CD4-positive, alpha-beta T cell treated with Interleukin-6 for 4 hours (primary cell): Measurements from ENCODE around the gene HOXA5.

Experiments
- DNase-seq: peaks from one replicate; pipeline ENCODE4 v3.0.0-alpha.2; 2020; ENCODE audit warnings: mixed read lengths

HOXA5 gene

GRCh38 chr7:27116031-27116961, 27.2 kb downstream of the HOXA5 start:
- DNase-seq: no peak

GRCh38 chr7:27115221-27116026, 28.1 kb downstream of the HOXA5 start:
- no peak for DNase-seq

- no peak for DNase-seq
Observed at GRCh38 chr7:27114881-27115220, 28.6 kb downstream of the HOXA5 start.

- no peak for DNase-seq
Observed at GRCh38 chr7:27113991-27114769, 29.3 kb downstream of the HOXA5 start.

GRCh38 chr7:27112955-27113949, 30.2 kb downstream of the HOXA5 start:
- DNase-seq: no peak

- no peak for DNase-seq
Observed at GRCh38 chr7:27112361-27112760, 31.1 kb downstream of the HOXA5 start.

- no peak for DNase-seq
Observed at GRCh38 chr7:27111751-27112277, 31.7 kb downstream of the HOXA5 start.

GRCh38 chr7:27111042-27111750, 32.3 kb downstream of the HOXA5 start:
- no peak for DNase-seq

GRCh38 chr7:27110186-27111031, 33.1 kb downstream of the HOXA5 start:
- DNase-seq: no peak

GRCh38 chr7:27109466-27110185, 33.9 kb downstream of the HOXA5 start:
- no peak for DNase-seq

GRCh38 chr7:27108390-27109127, 34.9 kb downstream of the HOXA5 start:
- DNase-seq: no peak

- DNase-seq: no peak
Observed at GRCh38 chr7:27107391-27108381, 35.8 kb downstream of the HOXA5 start.

GRCh38 chr7:27106901-27107240, 36.6 kb downstream of the HOXA5 start:
- no peak for DNase-seq

- no peak for DNase-seq
Observed at GRCh38 chr7:27106181-27106900, 37.1 kb downstream of the HOXA5 start.

GRCh38 chr7:27105301-27106031, 38.0 kb downstream of the HOXA5 start:
- DNase-seq: no peak
